A673 (cell line): Measurements from ENCODE around the gene PAK5. TPM values are rescaled to one million over a fixed set of nuclear protein-coding genes. Genes with fewer than 3 reads are reported as not detected.

Experiments used
- BruUV-seq: library from RNA; stranded (reverse); fragments of 400-500 nt; replicated peaks from 2 replicates; lab custom pipeline; 2021; lab: Mats Ljungman, UMichigan
- CTCF ChIA-PET: fragments of 300-600 bp; sonication (Branson Sonifier 250); formaldehyde crosslinking; loops from one replicate; lab custom pipeline; 2022; ENCODE audit warnings: antibody characterized with exemption; lab: Charles Lee
- POLR2A ChIA-PET: fragments of 300-600 bp; sonication (Branson Sonifier 250); formaldehyde crosslinking; loops from one replicate; lab custom pipeline; 2022; ENCODE audit warnings: antibody characterized with exemption; ENCODE audit not compliant: low non-redundant PET; lab: Charles Lee
- DNase-seq: peaks from one replicate; pipeline ENCODE4 v3.0.0-alpha.2; 2015; ENCODE audit warnings: low spot score
- H3K27ac ChIP-seq: fragments of 200-600 bp; sonication (generic); 2 replicates; pipeline ENCODE4 v1.5.1; 2016; ENCODE audit warnings: mixed run types, low read depth, mild to moderate bottlenecking, mixed read lengths, antibody characterized with exemption, low read length; ENCODE audit not compliant: poor library complexity, severe bottlenecking
- H3K27me3 ChIP-seq: fragments of 200-600 bp; sonication (generic); replicated peaks from 2 replicates; pipeline ENCODE4 v1.6.1; 2017; ENCODE audit warnings: mixed run types, low read depth, mild to moderate bottlenecking, mixed read lengths, antibody characterized with exemption, low read length; ENCODE audit not compliant: insufficient read depth, poor library complexity
- H3K36me3 ChIP-seq: fragments of 200-600 bp; sonication (generic); 2 replicates; pipeline ENCODE4 v1.6.1; 2016; ENCODE audit warnings: mixed run types, mild to moderate bottlenecking, mixed read lengths, antibody characterized with exemption, low read length; ENCODE audit not compliant: insufficient read depth, poor library complexity, severe bottlenecking
- H3K4me1 ChIP-seq: fragments of 200-600 bp; sonication (generic); 2 replicates; pipeline ENCODE4 v1.6.1; 2017; ENCODE audit warnings: mixed run types, mild to moderate bottlenecking, mixed read lengths, antibody characterized with exemption, low read length; ENCODE audit not compliant: insufficient read depth, poor library complexity, severe bottlenecking
- H3K4me3 ChIP-seq: fragments of 200-600 bp; sonication (generic); 2 replicates; pipeline ENCODE4 v1.5.1; 2016; ENCODE audit warnings: low read depth, mixed run types, mild to moderate bottlenecking, mixed read lengths, low read length; ENCODE audit not compliant: poor library complexity, severe bottlenecking
- H3K9me3 ChIP-seq: fragments of 200-600 bp; sonication (generic); 2 replicates; pipeline ENCODE4 v1.6.1; 2016; ENCODE audit warnings: mixed run types, low read depth, mild to moderate bottlenecking, mixed read lengths, antibody characterized with exemption, low read length; ENCODE audit not compliant: poor library complexity, severe bottlenecking
- EZH2 ChIP-seq: fragments of 200-600 bp; sonication (generic); IDR thresholded peaks from 2 replicates; pipeline ENCODE4 v1.6.1; 2017; ENCODE audit warnings: borderline replicate concordance, low read depth, mild to moderate bottlenecking, mixed read lengths, antibody characterized with exemption, low read length; ENCODE audit not compliant: poor library complexity, severe bottlenecking
- intact Hi-C: fragments of 100-400 bp; cut with micrococcal nuclease; formaldehyde crosslinking; loops from one replicate; pipeline ENCODE4 v1.10.0; 2022; ENCODE audit not compliant: unreplicated experiment
- total RNA-seq: library from RNA; stranded (reverse); gene quantifications from 2 replicates; pipeline ENCODE4 v1.2.3, GENCODE V29; 2021
- TF ChIP-seq, protein P1 (sequence below): fragments of 300-800, 200-600 bp; sonication (generic); conservative IDR thresholded peaks from 2 replicates; pipeline ENCODE4 v1.5.1; 2017; ENCODE audit warnings: low read depth, mild to moderate bottlenecking, antibody characterized with exemption, low read length, moderate library complexity, mixed read lengths

PAK5 gene
- total RNA-seq, 1 experiment from 2014 or later = not detected

DNA sequence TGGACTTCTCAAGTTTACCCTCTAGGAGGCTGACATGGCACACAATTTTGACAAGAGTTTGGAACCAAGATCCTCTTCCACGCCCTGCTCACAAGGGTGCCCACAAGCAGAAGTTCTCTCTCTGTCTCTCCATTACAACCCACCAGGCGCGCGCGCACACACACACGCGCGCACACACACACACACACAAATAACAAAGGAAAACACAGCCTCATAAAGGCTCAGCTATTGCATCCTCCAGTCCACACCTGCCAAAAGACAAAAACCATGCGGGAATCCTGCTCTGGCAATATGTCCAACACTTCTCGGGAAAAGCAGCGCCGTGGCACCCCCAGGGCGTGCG, 870 bp downstream of the PAK5 start:
- Histone ChIP-seq H3K9me3 (no peaks in the 10 kb centered on the region), H3K27ac (no peak overlapping the region), H3K4me3 (peak overlapping the region; percentile 35), H3K4me1 (peaks cover 6% of the 10 kb centered on the region), H3K27me3 (peaks cover 77% of the 10 kb centered on the region), H3K36me3 (no peaks in the 10 kb centered on the region)
- intact Hi-C loops = no loop called here
- BruUV-seq = no TSS peak
- DNase-seq = no peak
- CTCF ChIA-PET = no interaction called here
- POLR2A ChIA-PET = no interaction called here
- TF ChIP-seq EZH2 = no peak
- TF ChIP-seq, protein P1, sequence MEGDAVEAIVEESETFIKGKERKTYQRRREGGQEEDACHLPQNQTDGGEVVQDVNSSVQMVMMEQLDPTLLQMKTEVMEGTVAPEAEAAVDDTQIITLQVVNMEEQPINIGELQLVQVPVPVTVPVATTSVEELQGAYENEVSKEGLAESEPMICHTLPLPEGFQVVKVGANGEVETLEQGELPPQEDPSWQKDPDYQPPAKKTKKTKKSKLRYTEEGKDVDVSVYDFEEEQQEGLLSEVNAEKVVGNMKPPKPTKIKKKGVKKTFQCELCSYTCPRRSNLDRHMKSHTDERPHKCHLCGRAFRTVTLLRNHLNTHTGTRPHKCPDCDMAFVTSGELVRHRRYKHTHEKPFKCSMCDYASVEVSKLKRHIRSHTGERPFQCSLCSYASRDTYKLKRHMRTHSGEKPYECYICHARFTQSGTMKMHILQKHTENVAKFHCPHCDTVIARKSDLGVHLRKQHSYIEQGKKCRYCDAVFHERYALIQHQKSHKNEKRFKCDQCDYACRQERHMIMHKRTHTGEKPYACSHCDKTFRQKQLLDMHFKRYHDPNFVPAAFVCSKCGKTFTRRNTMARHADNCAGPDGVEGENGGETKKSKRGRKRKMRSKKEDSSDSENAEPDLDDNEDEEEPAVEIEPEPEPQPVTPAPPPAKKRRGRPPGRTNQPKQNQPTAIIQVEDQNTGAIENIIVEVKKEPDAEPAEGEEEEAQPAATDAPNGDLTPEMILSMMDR = no peak

GRCh38 chr20:9837634-9838033, 1.2 kb downstream of the PAK5 start:
- DNase-seq = peak; percentile 4

DNA sequence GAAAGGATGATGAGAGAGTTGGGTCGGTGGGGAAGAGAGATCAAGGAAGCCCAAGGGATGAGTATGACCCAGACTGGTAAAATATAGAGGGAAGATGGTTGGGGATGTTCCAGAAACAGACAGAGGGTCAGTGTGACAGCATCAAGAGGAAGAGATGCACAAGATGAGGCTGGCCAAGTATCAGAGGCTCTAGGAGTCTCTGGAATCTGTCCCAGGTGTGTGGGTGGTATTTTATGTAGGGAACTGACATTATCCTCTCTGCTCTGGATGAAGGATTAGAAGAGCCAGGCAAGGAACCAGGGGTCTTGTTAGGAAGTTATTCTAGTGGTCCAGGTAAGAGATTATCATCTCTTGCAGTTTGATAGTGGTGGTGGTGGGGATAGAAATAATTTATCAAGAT, 3.6 kb downstream of the PAK5 start:
- intact Hi-C loops = no loop called here
- no peak for DNase-seq
- Histone ChIP-seq H3K27ac (no peak overlapping the region), H3K9me3 (no peaks in the 10 kb centered on the region), H3K27me3 (peaks cover 53% of the 10 kb centered on the region), H3K4me3 (no peak overlapping the region), H3K36me3 (no peaks in the 10 kb centered on the region), H3K4me1 (peaks cover 6% of the 10 kb centered on the region)
- POLR2A ChIA-PET = no interaction called here
- TF ChIP-seq, protein P1 = no peak
- no peak for TF ChIP-seq EZH2
- CTCF ChIA-PET = no interaction called here
- no TSS peak for BruUV-seq

More at GRCh38 chr20:9837634-9838033, 1.2 kb downstream of the PAK5 start:
- no peak overlapping the region for H3K4me3 ChIP-seq
- no peak for TF ChIP-seq EZH2
- TF ChIP-seq, protein P1 = no peak
- CTCF ChIA-PET = no interaction called here
- H3K9me3 ChIP-seq = no peaks in the 10 kb centered on the region
- BruUV-seq = no TSS peak
- no peaks in the 10 kb centered on the region for H3K36me3 ChIP-seq
- POLR2A ChIA-PET = no interaction called here
- H3K27me3 ChIP-seq = peaks cover 73% of the 10 kb centered on the region
- no peak overlapping the region for H3K27ac ChIP-seq
- intact Hi-C loops = no loop called here
- peaks cover 6% of the 10 kb centered on the region for H3K4me1 ChIP-seq
